ENCODE data around the gene PAK1.

PAK1 gene

GRCh38 chr11:77374108-77374507, 99.8 kb downstream of the PAK1 start:
- Histone ChIP-seq H3K27ac (ENCODE audit: low read depth, low read length, severe bottlenecking) (no peak overlapping the region), H3K36me3 (ENCODE audit: control insufficient read depth, insufficient read depth, low read length) (peaks cover 26% of the 10 kb centered on the region), H3K4me3 (ENCODE audit: extremely low read depth, insufficient read depth, low read length, poor library complexity, severe bottlenecking) (no peak overlapping the region), H3K4me1 (ENCODE audit: control insufficient read depth, insufficient read depth, low read length, poor library complexity, severe bottlenecking) (peaks cover 14% of the 10 kb centered on the region), H3K9me3 (ENCODE audit: control insufficient read depth, low read length) (no peaks in the 10 kb centered on the region)
- no CpG with 5 or more reads among the region's 1 CpG for WGBS, 2 experiments (ENCODE audit: insufficient coverage in 2 of 2)

GRCh38 chr11:77372726-77373125, 101.2 kb downstream of the PAK1 start:
- Histone ChIP-seq H3K4me1 (ENCODE audit: control insufficient read depth, insufficient read depth, low read length, poor library complexity, severe bottlenecking) (peaks cover 10% of the 10 kb centered on the region), H3K27ac (ENCODE audit: low read depth, low read length, severe bottlenecking) (no peak overlapping the region), H3K4me3 (ENCODE audit: extremely low read depth, insufficient read depth, low read length, poor library complexity, severe bottlenecking) (no peak overlapping the region), H3K36me3 (ENCODE audit: control insufficient read depth, insufficient read depth, low read length) (peaks cover 19% of the 10 kb centered on the region), H3K9me3 (ENCODE audit: control insufficient read depth, low read length) (no peaks in the 10 kb centered on the region)
- WGBS, 2 experiments (ENCODE audit: insufficient coverage in 2 of 2) = 100% methylated on average over 2 of the region's 2 CpGs

- Histone ChIP-seq H3K4me3 (ENCODE audit: extremely low read depth, insufficient read depth, low read length, poor library complexity, severe bottlenecking) (no peak overlapping the region), H3K27ac (ENCODE audit: low read depth, low read length, severe bottlenecking) (no peak overlapping the region), H3K9me3 (ENCODE audit: control insufficient read depth, low read length) (no peaks in the 10 kb centered on the region), H3K4me1 (ENCODE audit: control insufficient read depth, insufficient read depth, low read length, poor library complexity, severe bottlenecking) (peaks cover 6% of the 10 kb centered on the region), H3K36me3 (ENCODE audit: control insufficient read depth, insufficient read depth, low read length) (peaks cover 19% of the 10 kb centered on the region)
Observed at GRCh38 chr11:77371646-77372045, 102.2 kb downstream of the PAK1 start.

GRCh38 chr11:77370217-77370616, 103.7 kb downstream of the PAK1 start:
- Histone ChIP-seq H3K4me3 (ENCODE audit: extremely low read depth, insufficient read depth, low read length, poor library complexity, severe bottlenecking) (no peak overlapping the region), H3K27ac (ENCODE audit: low read depth, low read length, severe bottlenecking) (no peak overlapping the region), H3K9me3 (ENCODE audit: control insufficient read depth, low read length) (no peaks in the 10 kb centered on the region), H3K4me1 (ENCODE audit: control insufficient read depth, insufficient read depth, low read length, poor library complexity, severe bottlenecking) (peaks cover 6% of the 10 kb centered on the region), H3K36me3 (ENCODE audit: control insufficient read depth, insufficient read depth, low read length) (peaks cover 19% of the 10 kb centered on the region)
- 100% methylated on average over 1 of the region's 1 CpG; no CpG with 5 or more reads in 1 of the 2 experiments for whole genome bisulfite sequencing, 2 experiments (ENCODE audit: insufficient coverage in 2 of 2)

- Histone ChIP-seq H3K4me1 (ENCODE audit: control insufficient read depth, insufficient read depth, low read length, poor library complexity, severe bottlenecking) (peaks cover 5% of the 10 kb centered on the region), H3K4me3 (ENCODE audit: extremely low read depth, insufficient read depth, low read length, poor library complexity, severe bottlenecking) (no peak overlapping the region), H3K36me3 (ENCODE audit: control insufficient read depth, insufficient read depth, low read length) (peaks cover 12% of the 10 kb centered on the region), H3K9me3 (ENCODE audit: control insufficient read depth, low read length) (peaks cover 3% of the 10 kb centered on the region), H3K27ac (ENCODE audit: low read depth, low read length, severe bottlenecking) (peak overlapping the region; percentile 34)
- WGBS, 2 experiments (ENCODE audit: insufficient coverage in 2 of 2) = 87 to 100% methylated on average over 1 to 3 of the region's 3 CpGs
Observed at GRCh38 chr11:77361184-77361583, 112.7 kb downstream of the PAK1 start.

GRCh38 chr11:77359481-77359880, 114.4 kb downstream of the PAK1 start:
- H3K27ac ChIP-seq (ENCODE audit: low read depth, low read length, severe bottlenecking) = no peak overlapping the region
- H3K36me3 ChIP-seq (ENCODE audit: control insufficient read depth, insufficient read depth, low read length) = peaks cover 21% of the 10 kb centered on the region
- H3K4me1 ChIP-seq (ENCODE audit: control insufficient read depth, insufficient read depth, low read length, poor library complexity, severe bottlenecking) = peaks cover 5% of the 10 kb centered on the region
- peaks cover 3% of the 10 kb centered on the region for H3K9me3 ChIP-seq (ENCODE audit: control insufficient read depth, low read length)
- H3K4me3 ChIP-seq (ENCODE audit: extremely low read depth, insufficient read depth, low read length, poor library complexity, severe bottlenecking) = no peak overlapping the region

- Histone ChIP-seq H3K36me3 (ENCODE audit: control insufficient read depth, insufficient read depth, low read length) (peaks cover 16% of the 10 kb centered on the region), H3K27ac (ENCODE audit: low read depth, low read length, severe bottlenecking) (no peak overlapping the region), H3K4me3 (ENCODE audit: extremely low read depth, insufficient read depth, low read length, poor library complexity, severe bottlenecking) (no peak overlapping the region), H3K9me3 (ENCODE audit: control insufficient read depth, low read length) (no peaks in the 10 kb centered on the region), H3K4me1 (ENCODE audit: control insufficient read depth, insufficient read depth, low read length, poor library complexity, severe bottlenecking) (no peaks in the 10 kb centered on the region)
- 83 to 88% methylated on average over 1 of the region's 3 CpGs for WGBS, 2 experiments (ENCODE audit: insufficient coverage in 2 of 2)
Observed at GRCh38 chr11:77353131-77353530, 120.8 kb downstream of the PAK1 start.

- no peaks in the 10 kb centered on the region for H3K9me3 ChIP-seq (ENCODE audit: control insufficient read depth, low read length)
- peaks cover 11% of the 10 kb centered on the region for H3K36me3 ChIP-seq (ENCODE audit: control insufficient read depth, insufficient read depth, low read length)
- H3K27ac ChIP-seq (ENCODE audit: low read depth, low read length, severe bottlenecking) = no peak overlapping the region
- H3K4me3 ChIP-seq (ENCODE audit: extremely low read depth, insufficient read depth, low read length, poor library complexity, severe bottlenecking) = no peak overlapping the region
- no peaks in the 10 kb centered on the region for H3K4me1 ChIP-seq (ENCODE audit: control insufficient read depth, insufficient read depth, low read length, poor library complexity, severe bottlenecking)
Observed at GRCh38 chr11:77351281-77351886, 122.5 kb downstream of the PAK1 start.

- WGBS, 2 experiments (ENCODE audit: insufficient coverage in 2 of 2) = no CpG with 5 or more reads among the region's 2 CpGs
Observed at GRCh38 chr11:77347948-77348347, 125.9 kb downstream of the PAK1 start.

GRCh38 chr11:77346906-77347603, 126.8 kb downstream of the PAK1 start:
- no peak overlapping the region for H3K27ac ChIP-seq (ENCODE audit: low read depth, low read length, severe bottlenecking)
- H3K9me3 ChIP-seq (ENCODE audit: control insufficient read depth, low read length) = no peaks in the 10 kb centered on the region

More at GRCh38 chr11:77347948-77348347, 125.9 kb downstream of the PAK1 start:
- Histone ChIP-seq H3K4me1 (ENCODE audit: control insufficient read depth, insufficient read depth, low read length, poor library complexity, severe bottlenecking) (no peaks in the 10 kb centered on the region), H3K36me3 (ENCODE audit: control insufficient read depth, insufficient read depth, low read length) (peaks cover 4% of the 10 kb centered on the region), H3K9me3 (ENCODE audit: control insufficient read depth, low read length) (no peaks in the 10 kb centered on the region), H3K27ac (ENCODE audit: low read depth, low read length, severe bottlenecking) (no peak overlapping the region), H3K4me3 (ENCODE audit: extremely low read depth, insufficient read depth, low read length, poor library complexity, severe bottlenecking) (no peak overlapping the region)

GRCh38 chr11:77345621-77346020, 128.3 kb downstream of the PAK1 start:
- WGBS, 2 experiments (ENCODE audit: insufficient coverage in 2 of 2) = 91 to 97% methylated on average over 2 to 3 of the region's 3 CpGs
- no peak overlapping the region for H3K4me3 ChIP-seq (ENCODE audit: extremely low read depth, insufficient read depth, low read length, poor library complexity, severe bottlenecking)
- no peaks in the 10 kb centered on the region for H3K9me3 ChIP-seq (ENCODE audit: control insufficient read depth, low read length)
- H3K4me1 ChIP-seq (ENCODE audit: control insufficient read depth, insufficient read depth, low read length, poor library complexity, severe bottlenecking) = no peaks in the 10 kb centered on the region
- H3K27ac ChIP-seq (ENCODE audit: low read depth, low read length, severe bottlenecking) = no peak overlapping the region
- peaks cover 13% of the 10 kb centered on the region for H3K36me3 ChIP-seq (ENCODE audit: control insufficient read depth, insufficient read depth, low read length)

More at GRCh38 chr11:77346906-77347603, 126.8 kb downstream of the PAK1 start:
- peaks cover 10% of the 10 kb centered on the region for H3K36me3 ChIP-seq (ENCODE audit: control insufficient read depth, insufficient read depth, low read length)
- H3K4me1 ChIP-seq (ENCODE audit: control insufficient read depth, insufficient read depth, low read length, poor library complexity, severe bottlenecking) = no peaks in the 10 kb centered on the region
- WGBS, 2 experiments (ENCODE audit: insufficient coverage in 2 of 2) = 100% methylated on average over 1 to 2 of the region's 2 CpGs
- H3K4me3 ChIP-seq (ENCODE audit: extremely low read depth, insufficient read depth, low read length, poor library complexity, severe bottlenecking) = no peak overlapping the region

Data from mesodermal cell (in vitro differentiated cells).